ENCODE data around the gene PELO.

DNA sequence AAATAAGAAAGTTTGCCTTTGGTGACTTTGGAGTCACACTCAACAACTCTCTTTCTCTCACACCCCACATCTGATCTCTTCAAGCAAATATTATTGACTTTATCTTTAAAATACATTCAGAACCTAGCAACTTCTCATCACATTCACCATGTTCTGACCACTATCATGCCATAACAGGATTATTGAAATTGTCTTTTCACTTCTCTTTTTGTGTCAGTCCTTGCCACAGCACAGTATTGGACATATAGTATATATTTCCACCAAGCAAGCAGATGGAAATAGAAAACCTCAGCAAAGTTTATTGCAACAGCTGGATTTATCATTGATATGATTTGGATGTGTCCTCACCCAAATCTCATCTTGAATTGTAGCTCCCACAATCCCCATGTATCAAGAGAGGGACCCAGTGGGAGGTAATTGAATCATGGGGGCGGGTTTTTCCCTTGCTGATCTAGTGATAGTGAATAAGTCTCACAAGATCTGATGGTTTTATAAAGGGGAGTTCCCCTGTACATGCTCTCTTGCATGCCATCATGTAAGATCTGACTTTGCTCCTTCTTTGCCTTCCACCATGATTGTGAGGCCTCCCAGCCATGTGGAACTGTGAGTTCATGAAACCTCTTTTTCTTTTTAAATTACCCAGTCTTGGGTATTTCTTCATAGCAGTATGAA is 26.9 kb upstream of the PELO start:
- TF ChIP-seq CTCF (conservative IDR thresholded peaks at IDR 0.05) (no peak), EZH2 (IDR thresholded peaks at IDR 0.05; ENCODE audit: low read depth) (no peak)

Data from PC-9 (cell line).